Measurements from ENCODE around the gene AIP. TPM values are rescaled to one million over a fixed set of nuclear protein-coding genes. Genes with fewer than 3 reads are reported as not detected.

The AIP gene
- total and polyA plus RNA-seq, 9 of the 15 experiments (the other 6 are each of a cell fraction or from before 2014, with no cell fraction given): 5.2 to 92.5 (median 52.7) TPM

DNA sequence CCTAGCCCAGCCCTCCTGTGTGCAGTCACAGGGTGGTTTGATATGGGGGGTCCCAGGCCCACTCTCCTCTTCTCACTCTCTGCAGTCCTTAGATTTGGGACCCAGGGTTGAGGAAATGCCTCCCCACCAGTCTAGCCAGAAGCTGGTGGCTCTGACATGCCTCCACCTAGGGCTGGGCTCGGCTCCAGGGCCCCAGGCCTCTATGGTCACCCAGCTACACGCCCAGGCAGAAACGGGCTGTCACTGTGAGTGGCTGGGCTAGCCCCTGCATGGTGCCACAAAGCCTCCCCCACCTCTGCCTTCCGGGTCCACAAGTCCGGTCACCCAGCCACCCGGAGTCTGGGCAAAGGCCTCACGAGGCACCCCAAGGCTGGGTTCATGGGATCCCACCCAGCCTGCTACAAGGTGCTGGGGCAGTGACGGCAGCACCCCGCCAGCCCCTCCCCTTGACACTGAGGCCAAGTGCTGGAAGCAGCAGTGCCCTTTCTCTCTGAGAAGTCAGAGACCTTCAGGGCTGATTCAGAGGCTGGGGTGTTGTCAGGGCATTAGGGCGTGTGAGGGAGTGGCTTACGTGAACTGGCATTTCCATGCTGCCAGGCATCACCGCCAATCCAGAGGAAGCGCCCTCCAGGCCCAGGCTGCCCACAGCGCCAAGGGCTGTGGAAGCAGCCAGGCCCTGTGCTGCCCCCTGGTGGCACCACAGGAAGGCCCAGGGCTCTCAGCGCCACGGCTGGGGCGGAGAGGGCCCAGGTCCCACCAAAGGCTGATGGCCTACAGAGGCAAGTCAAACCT lies 23.0 kb downstream of the AIP start (continued):
- TF ChIP-seq, protein P1, sequence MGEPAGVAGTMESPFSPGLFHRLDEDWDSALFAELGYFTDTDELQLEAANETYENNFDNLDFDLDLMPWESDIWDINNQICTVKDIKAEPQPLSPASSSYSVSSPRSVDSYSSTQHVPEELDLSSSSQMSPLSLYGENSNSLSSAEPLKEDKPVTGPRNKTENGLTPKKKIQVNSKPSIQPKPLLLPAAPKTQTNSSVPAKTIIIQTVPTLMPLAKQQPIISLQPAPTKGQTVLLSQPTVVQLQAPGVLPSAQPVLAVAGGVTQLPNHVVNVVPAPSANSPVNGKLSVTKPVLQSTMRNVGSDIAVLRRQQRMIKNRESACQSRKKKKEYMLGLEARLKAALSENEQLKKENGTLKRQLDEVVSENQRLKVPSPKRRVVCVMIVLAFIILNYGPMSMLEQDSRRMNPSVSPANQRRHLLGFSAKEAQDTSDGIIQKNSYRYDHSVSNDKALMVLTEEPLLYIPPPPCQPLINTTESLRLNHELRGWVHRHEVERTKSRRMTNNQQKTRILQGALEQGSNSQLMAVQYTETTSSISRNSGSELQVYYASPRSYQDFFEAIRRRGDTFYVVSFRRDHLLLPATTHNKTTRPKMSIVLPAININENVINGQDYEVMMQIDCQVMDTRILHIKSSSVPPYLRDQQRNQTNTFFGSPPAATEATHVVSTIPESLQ (CRISPR knock-in tag; IDR thresholded peaks at IDR 0.05): peak; percentile 57; the same call in 1 of the 2 replicates
- no peak for TF ChIP-seq NCOA6 (IDR thresholded peaks at IDR 0.05)
- TF ChIP-seq, protein P2, sequence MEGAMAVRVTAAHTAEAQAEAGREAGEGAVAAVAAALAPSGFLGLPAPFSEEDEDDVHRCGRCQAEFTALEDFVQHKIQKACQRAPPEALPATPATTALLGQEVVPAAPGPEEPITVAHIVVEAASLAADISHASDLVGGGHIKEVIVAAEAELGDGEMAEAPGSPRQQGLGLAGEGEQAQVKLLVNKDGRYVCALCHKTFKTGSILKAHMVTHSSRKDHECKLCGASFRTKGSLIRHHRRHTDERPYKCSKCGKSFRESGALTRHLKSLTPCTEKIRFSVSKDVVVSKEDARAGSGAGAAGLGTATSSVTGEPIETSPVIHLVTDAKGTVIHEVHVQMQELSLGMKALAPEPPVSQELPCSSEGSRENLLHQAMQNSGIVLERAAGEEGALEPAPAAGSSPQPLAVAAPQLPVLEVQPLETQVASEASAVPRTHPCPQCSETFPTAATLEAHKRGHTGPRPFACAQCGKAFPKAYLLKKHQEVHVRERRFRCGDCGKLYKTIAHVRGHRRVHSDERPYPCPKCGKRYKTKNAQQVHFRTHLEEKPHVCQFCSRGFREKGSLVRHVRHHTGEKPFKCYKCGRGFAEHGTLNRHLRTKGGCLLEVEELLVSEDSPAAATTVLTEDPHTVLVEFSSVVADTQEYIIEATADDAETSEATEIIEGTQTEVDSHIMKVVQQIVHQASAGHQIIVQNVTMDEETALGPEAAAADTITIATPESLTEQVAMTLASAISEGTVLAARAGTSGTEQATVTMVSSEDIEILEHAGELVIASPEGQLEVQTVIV (CRISPR knock-in tag; IDR thresholded peaks at IDR 0.05; ENCODE audit: borderline replicate concordance): no peak
- no peak for TF ChIP-seq CCAR2 (IDR thresholded peaks at IDR 0.05; ENCODE audit: low read depth, low read length)
- TF ChIP-seq, protein P3, sequence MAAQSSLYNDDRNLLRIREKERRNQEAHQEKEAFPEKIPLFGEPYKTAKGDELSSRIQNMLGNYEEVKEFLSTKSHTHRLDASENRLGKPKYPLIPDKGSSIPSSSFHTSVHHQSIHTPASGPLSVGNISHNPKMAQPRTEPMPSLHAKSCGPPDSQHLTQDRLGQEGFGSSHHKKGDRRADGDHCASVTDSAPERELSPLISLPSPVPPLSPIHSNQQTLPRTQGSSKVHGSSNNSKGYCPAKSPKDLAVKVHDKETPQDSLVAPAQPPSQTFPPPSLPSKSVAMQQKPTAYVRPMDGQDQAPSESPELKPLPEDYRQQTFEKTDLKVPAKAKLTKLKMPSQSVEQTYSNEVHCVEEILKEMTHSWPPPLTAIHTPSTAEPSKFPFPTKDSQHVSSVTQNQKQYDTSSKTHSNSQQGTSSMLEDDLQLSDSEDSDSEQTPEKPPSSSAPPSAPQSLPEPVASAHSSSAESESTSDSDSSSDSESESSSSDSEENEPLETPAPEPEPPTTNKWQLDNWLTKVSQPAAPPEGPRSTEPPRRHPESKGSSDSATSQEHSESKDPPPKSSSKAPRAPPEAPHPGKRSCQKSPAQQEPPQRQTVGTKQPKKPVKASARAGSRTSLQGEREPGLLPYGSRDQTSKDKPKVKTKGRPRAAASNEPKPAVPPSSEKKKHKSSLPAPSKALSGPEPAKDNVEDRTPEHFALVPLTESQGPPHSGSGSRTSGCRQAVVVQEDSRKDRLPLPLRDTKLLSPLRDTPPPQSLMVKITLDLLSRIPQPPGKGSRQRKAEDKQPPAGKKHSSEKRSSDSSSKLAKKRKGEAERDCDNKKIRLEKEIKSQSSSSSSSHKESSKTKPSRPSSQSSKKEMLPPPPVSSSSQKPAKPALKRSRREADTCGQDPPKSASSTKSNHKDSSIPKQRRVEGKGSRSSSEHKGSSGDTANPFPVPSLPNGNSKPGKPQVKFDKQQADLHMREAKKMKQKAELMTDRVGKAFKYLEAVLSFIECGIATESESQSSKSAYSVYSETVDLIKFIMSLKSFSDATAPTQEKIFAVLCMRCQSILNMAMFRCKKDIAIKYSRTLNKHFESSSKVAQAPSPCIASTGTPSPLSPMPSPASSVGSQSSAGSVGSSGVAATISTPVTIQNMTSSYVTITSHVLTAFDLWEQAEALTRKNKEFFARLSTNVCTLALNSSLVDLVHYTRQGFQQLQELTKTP (IDR thresholded peaks at IDR 0.05; ENCODE audit: low read depth in 1 of 2, partially characterized antibody in 2 of 2): no peak
- TF ChIP-seq TBP (optimal IDR thresholded peaks at IDR 0.05; ENCODE audit: low read depth, low read length): no peak
- TF ChIP-seq SIN3B (IDR thresholded peaks at IDR 0.05; ENCODE audit: low read depth): no peak

Data from K562 (cell line).